B cell (primary cell): ENCODE results near the gene ALG8.

ENCODE experiments used
- CTCF ChIP-seq: fragments of 200-600 bp; IDR thresholded peaks from one replicate; pipeline ENCODE4 v1.8.0; 2022; ENCODE audit warnings: antibody characterized with exemption, mild to moderate bottlenecking
- EZH2 ChIP-seq: IDR thresholded peaks from 2 replicates; pipeline ENCODE4 v1.6.1; 2012; ENCODE audit warnings: borderline replicate concordance, low read depth, mild to moderate bottlenecking, moderate library complexity, low read length; ENCODE audit not compliant: insufficient read depth, poor library complexity, severe bottlenecking

- no peak for TF ChIP-seq CTCF
- no peak for TF ChIP-seq EZH2
Measured at GRCh38 chr11:78060533-78060932, 78.9 kb downstream of the ALG8 start.
